Measurements from ENCODE around the gene DGKI. TPM values are rescaled to one million over a fixed set of nuclear protein-coding genes. Genes with fewer than 3 reads are reported as not detected.

The DGKI gene
- polyA plus RNA-seq, 1 experiment: 1.4 TPM

- no peak overlapping the region for H3K4me3 ChIP-seq (ENCODE audit: low read depth, low read length)
- no peak for DNase-seq (ENCODE audit: low read depth)
- no peaks in the 10 kb centered on the region for H3K27me3 ChIP-seq (ENCODE audit: control insufficient read depth, insufficient read depth, low read length)
- ChIA-PET POLR2A (no interaction called here), CTCF (interaction anchor here (0.7 to 1.5 kb wide), 2 partner anchors 10 to 33 kb away, joined by 3 to 4 read pairs; no protein-coding TSS in a partner anchor)
- TF ChIP-seq CTCF (IDR thresholded peaks at IDR 0.05; ENCODE audit: insufficient read depth, low read depth, low read length): no peak
- no peaks in the 10 kb centered on the region for H3K36me3 ChIP-seq (ENCODE audit: control insufficient read depth, insufficient read depth, low read length)
These were observed 340.7 kb downstream of the DGKI start for GRCh38 chr7:137506031-137506430.

GRCh38 chr7:137501562-137501961 lies 345.2 kb downstream of the DGKI start:
- POLR2A ChIA-PET: no interaction called here

GRCh38 chr7:137492889-137493288 lies 353.9 kb downstream of the DGKI start:
- no peak for DNase-seq (ENCODE audit: low read depth)
- Histone ChIP-seq H3K36me3 (ENCODE audit: control insufficient read depth, insufficient read depth, low read length) (no peaks in the 10 kb centered on the region), H3K27me3 (ENCODE audit: control insufficient read depth, insufficient read depth, low read length) (no peaks in the 10 kb centered on the region), H3K4me3 (ENCODE audit: low read depth, low read length) (no peak overlapping the region)
- no peak for TF ChIP-seq CTCF (IDR thresholded peaks at IDR 0.05; ENCODE audit: insufficient read depth, low read depth, low read length)
- POLR2A ChIA-PET: no interaction called here
- CTCF ChIA-PET: interaction anchor here (1.3 kb wide), 1 partner anchor 16 kb away, joined by 4 read pairs; no protein-coding TSS in a partner anchor

More at GRCh38 chr7:137501562-137501961, 345.2 kb downstream of the DGKI start:
- no peak overlapping the region for H3K4me3 ChIP-seq (ENCODE audit: low read depth, low read length)
- H3K27me3 ChIP-seq (ENCODE audit: control insufficient read depth, insufficient read depth, low read length): no peaks in the 10 kb centered on the region
- no peak for TF ChIP-seq CTCF (IDR thresholded peaks at IDR 0.05; ENCODE audit: insufficient read depth, low read depth, low read length)
- CTCF ChIA-PET: interaction anchor here (1.2 kb wide), 1 partner anchor 18 kb away, joined by 4 read pairs; no protein-coding TSS in a partner anchor
- no peaks in the 10 kb centered on the region for H3K36me3 ChIP-seq (ENCODE audit: control insufficient read depth, insufficient read depth, low read length)
- DNase-seq (ENCODE audit: low read depth): no peak

- Histone ChIP-seq H3K4me3 (ENCODE audit: low read depth, low read length) (no peak overlapping the region), H3K27me3 (ENCODE audit: control insufficient read depth, insufficient read depth, low read length) (no peaks in the 10 kb centered on the region), H3K36me3 (ENCODE audit: control insufficient read depth, insufficient read depth, low read length) (no peaks in the 10 kb centered on the region)
- CTCF ChIA-PET: interaction anchor here (0.8 to 1.0 kb wide), 2 partner anchors 9 to 36 kb away, joined by 3 read pairs; no protein-coding TSS in a partner anchor
- POLR2A ChIA-PET: no interaction called here
- TF ChIP-seq CTCF (IDR thresholded peaks at IDR 0.05; ENCODE audit: insufficient read depth, low read depth, low read length): no peak
- no peak for DNase-seq (ENCODE audit: low read depth)
These were observed 356.9 kb downstream of the DGKI start for GRCh38 chr7:137489880-137490279.

- CTCF ChIA-PET: no interaction called here
- H3K27me3 ChIP-seq (ENCODE audit: control insufficient read depth, insufficient read depth, low read length): no peaks in the 10 kb centered on the region
- no peak for DNase-seq (ENCODE audit: low read depth)
These were observed 358.7 kb downstream of the DGKI start for GRCh38 chr7:137488038-137488437.

More at GRCh38 chr7:137488038-137488437, 358.7 kb downstream of the DGKI start:
- no peak overlapping the region for H3K4me3 ChIP-seq (ENCODE audit: low read depth, low read length)
- POLR2A ChIA-PET: no interaction called here
- no peak for TF ChIP-seq CTCF (IDR thresholded peaks at IDR 0.05; ENCODE audit: insufficient read depth, low read depth, low read length)
- no peaks in the 10 kb centered on the region for H3K36me3 ChIP-seq (ENCODE audit: control insufficient read depth, insufficient read depth, low read length)
